Measurements from ENCODE around the gene NUBP2.

Gene NUBP2

DNA sequence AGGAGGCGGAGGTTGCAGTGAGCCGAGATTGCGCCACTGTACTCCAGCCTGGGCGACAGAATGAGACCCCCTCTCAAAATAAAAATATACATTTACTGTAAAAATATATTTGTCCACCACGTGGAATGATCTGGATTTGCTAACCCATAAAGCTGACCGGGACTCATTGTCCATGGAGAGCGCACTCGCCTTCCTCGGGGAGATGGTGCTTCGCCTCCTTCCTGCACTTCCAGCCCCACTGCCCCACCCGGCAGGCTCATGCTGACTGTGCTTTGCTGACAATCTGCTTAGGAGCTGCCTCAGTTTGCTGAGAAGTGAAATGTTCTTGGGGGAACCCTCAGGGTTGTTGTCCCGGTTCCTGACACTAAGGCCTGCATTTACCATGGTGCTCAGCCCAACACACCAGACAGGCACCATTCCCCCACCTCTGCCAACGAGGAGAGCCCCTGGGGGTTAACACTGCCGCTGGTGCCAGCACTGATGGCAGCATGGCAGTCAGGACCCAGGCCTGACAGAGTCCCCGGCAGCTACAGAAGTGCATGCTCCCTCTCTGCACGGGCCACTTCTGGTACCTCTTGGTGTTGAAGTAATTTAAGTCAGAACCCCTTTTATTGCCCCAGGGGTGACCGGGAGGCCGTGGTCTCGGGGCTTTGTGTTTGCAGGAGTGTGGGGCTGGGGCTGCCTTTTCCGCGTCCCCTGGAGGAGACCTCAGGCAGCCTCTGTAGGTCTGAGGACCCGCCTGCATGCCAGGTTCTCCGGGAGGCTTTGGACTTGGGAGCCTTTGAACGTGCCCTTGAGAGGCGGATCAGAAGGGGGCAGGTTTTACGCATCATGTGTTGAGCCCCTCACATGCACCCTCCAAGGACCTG, 2.5 kb downstream of the NUBP2 start:
- H3K27ac ChIP-seq = no peak overlapping the region
- TF ChIP-seq, protein P1, sequence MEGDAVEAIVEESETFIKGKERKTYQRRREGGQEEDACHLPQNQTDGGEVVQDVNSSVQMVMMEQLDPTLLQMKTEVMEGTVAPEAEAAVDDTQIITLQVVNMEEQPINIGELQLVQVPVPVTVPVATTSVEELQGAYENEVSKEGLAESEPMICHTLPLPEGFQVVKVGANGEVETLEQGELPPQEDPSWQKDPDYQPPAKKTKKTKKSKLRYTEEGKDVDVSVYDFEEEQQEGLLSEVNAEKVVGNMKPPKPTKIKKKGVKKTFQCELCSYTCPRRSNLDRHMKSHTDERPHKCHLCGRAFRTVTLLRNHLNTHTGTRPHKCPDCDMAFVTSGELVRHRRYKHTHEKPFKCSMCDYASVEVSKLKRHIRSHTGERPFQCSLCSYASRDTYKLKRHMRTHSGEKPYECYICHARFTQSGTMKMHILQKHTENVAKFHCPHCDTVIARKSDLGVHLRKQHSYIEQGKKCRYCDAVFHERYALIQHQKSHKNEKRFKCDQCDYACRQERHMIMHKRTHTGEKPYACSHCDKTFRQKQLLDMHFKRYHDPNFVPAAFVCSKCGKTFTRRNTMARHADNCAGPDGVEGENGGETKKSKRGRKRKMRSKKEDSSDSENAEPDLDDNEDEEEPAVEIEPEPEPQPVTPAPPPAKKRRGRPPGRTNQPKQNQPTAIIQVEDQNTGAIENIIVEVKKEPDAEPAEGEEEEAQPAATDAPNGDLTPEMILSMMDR (conservative IDR thresholded peaks at IDR 0.05) = no peak
- no peak for TF ChIP-seq ZFX (IDR thresholded peaks at IDR 0.05)

DNA sequence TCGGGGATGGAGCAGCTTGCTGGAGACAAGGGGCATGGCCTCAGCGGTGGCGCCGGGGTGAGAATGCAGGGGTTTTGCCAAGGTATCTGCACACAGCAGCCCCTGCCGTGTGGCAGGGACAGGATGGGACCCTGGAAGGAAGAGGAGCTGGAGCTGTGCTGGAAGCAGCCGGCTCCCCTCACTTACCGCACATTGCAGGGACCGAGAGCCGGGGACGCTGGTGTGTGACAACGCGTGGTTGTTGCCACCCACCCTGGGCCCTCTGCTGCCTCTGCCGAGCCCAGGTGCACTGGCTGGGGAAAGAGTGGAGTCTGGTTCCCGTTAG, 3.0 kb downstream of the NUBP2 start:
- no peak overlapping the region for H3K27ac ChIP-seq
- TF ChIP-seq, protein P1 (conservative IDR thresholded peaks at IDR 0.05) = no peak
- no peak for TF ChIP-seq ZFX (IDR thresholded peaks at IDR 0.05)

DNA sequence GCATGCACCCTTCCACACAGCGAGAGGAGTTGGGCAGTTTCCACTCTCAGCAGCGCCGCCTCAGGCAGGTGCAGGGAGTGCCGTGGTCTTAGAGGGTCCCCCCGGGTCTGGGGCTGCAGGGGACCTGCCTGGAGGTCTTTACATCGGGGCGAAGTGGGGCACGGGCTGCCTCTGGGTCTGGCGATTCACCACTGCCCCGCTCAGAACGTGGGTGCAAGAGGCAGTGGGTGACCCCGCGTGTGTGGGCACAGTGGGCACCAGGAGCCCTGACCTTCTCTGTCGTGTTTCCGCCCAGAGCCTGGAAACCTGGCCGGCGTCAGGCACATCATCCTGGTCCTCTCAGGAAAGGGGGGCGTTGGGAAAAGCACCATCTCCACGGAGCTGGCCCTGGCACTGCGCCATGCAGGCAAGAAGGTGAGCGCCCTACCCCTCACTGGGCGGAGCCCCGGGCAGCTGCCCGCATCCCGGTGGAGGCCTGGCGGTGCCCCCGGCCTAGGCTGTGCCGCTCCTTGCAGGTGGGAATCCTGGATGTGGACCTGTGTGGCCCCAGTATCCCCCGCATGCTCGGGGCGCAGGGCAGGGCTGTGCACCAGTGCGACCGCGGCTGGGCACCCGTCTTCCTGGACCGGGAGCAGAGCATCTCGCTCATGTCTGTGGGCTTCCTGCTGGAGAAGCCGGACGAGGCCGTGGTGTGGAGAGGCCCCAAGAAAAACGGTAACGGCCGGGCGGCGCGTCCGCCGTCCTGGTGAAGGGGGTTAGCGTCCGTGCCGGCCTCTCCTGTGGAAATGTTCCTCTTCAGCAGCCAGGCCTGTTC, 3.7 kb downstream of the NUBP2 start:
- TF ChIP-seq, protein P1 (conservative IDR thresholded peaks at IDR 0.05) = no peak
- no peak for TF ChIP-seq ZFX (IDR thresholded peaks at IDR 0.05)
- no peak overlapping the region for H3K27ac ChIP-seq

DNA sequence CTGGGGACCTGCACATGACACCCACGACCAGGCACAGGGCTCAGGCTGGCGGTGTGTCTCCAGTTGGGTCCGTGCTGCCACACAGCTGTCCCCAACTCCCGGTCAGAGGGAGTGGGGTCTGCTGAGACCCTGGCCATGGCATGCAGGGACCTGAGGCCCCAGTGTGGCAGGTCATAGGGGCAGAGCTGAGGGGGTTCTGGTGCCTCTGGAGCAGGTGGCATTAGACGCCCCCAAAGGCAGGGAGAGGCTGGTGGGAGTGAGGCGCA, 4.2 kb downstream of the NUBP2 start:
- no peak overlapping the region for H3K27ac ChIP-seq
- TF ChIP-seq ZFX (IDR thresholded peaks at IDR 0.05) = no peak
- TF ChIP-seq, protein P1 (conservative IDR thresholded peaks at IDR 0.05) = no peak

DNA sequence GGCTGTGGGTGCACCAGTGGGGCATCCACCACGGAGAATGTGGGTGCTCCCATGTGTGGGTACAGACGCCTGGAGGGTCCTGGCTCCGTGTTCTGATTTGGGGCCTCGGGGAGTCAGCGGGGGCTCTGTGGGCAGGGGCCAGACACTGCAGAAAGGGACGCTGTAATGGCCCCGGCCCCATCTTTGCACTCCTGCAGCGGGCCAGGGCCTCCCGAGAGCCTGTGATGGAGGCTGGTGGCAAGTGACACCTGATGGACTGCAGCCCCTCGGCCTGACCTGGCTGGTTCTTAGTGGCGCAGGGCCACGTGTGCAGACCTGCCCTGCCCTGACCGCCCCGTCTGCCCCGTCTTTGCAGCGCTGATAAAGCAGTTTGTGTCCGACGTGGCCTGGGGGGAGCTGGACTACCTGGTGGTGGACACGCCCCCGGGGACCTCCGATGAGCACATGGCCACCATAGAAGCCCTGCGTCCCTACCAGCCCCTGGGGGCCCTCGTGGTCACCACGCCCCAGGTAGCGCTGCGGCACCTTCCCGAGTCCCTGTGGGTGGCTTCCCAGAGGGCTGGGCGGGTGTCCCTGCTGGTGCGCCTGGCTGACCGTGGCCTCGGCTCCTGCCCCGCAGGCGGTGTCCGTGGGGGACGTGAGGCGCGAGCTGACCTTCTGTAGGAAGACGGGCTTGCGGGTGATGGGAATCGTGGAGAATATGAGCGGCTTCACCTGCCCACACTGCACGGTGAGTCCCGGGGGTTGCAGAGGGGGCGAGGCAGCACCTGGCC, 4.7 kb downstream of the NUBP2 start:
- no peak for TF ChIP-seq ZFX (IDR thresholded peaks at IDR 0.05)
- TF ChIP-seq, protein P1 (conservative IDR thresholded peaks at IDR 0.05) = no peak

DNA sequence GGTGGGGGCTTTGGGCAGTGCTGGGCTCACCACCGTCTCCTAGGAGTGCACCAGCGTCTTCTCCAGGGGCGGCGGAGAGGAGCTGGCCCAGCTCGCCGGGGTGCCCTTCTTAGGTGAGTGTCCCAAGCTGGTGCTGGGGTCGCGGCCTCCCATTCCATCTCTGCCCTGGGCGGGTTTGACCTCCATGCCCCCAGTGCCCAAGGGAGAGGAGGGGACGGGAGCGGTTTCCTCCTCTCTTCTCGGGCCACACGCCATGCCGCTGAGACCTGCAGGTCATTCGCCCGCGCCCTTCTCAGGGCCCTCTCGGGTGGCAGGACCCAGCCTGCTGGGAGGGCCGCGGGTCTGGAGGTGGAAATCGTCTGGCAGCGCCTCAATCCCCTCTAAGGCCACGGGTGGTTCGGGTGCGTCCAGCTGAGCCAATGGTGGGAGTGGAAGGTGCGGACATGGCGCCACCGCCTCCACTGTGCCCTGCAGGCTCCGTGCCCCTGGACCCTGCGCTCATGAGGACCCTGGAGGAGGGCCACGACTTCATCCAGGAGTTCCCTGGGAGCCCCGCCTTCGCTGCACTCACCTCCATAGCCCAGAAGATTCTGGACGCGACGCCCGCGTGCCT, 5.4 kb downstream of the NUBP2 start:
- no peak overlapping the region for H3K27ac ChIP-seq
- TF ChIP-seq, protein P1 (conservative IDR thresholded peaks at IDR 0.05) = no peak
- TF ChIP-seq ZFX (IDR thresholded peaks at IDR 0.05) = no peak

More for the DNA sequence above, 4.7 kb downstream of the NUBP2 start:
- no peak overlapping the region for H3K27ac ChIP-seq
